ENCODE measurements around the gene CCDC171.
A peak's percentile ranks its signal among the peaks of the same experiment; 100 is the strongest.
"Not testable (repeated sequence)": the region's sequence is repeated elsewhere in the genome, so short reads cannot be mapped to it uniquely, and the experiment has no call there.

The CCDC171 gene

GRCh38 chr9:15524845-15525455 lies 27.9 kb upstream of the CCDC171 start:
- H3K79me2 ChIP-seq (ENCODE audit: control insufficient read depth, insufficient read depth, low read length, unreplicated experiment), result no peaks in the 10 kb centered on the region
- H3K27me3 ChIP-seq (ENCODE audit: insufficient read depth, low read length), result no peaks in the 10 kb centered on the region
- H3K4me1 ChIP-seq (ENCODE audit: control insufficient read depth, insufficient read depth, low read length, unreplicated experiment), result no peaks in the 10 kb centered on the region
- H3K36me3 ChIP-seq (ENCODE audit: insufficient read depth, low read length), result no peaks in the 10 kb centered on the region
- no peak overlapping the region for H2AFZ ChIP-seq (ENCODE audit: low read length, unreplicated experiment)
- no peak overlapping the region for H3K4me3 ChIP-seq (ENCODE audit: low read depth, low read length)
- no peak overlapping the region for H3K27ac ChIP-seq (ENCODE audit: low read depth, low read length)

GRCh38 chr9:15525958-15526357 lies 26.9 kb upstream of the CCDC171 start:
- Histone ChIP-seq H3K4me1 (ENCODE audit: control insufficient read depth, insufficient read depth, low read length, unreplicated experiment) (no peaks in the 10 kb centered on the region), H3K4me3 (ENCODE audit: low read depth, low read length) (no peak overlapping the region), H2AFZ (ENCODE audit: low read length, unreplicated experiment) (no peak overlapping the region), H3K27me3 (ENCODE audit: insufficient read depth, low read length) (no peaks in the 10 kb centered on the region), H3K27ac (ENCODE audit: low read depth, low read length) (no peak overlapping the region), H3K79me2 (ENCODE audit: control insufficient read depth, insufficient read depth, low read length, unreplicated experiment) (no peaks in the 10 kb centered on the region), H3K36me3 (ENCODE audit: insufficient read depth, low read length) (no peaks in the 10 kb centered on the region)

GRCh38 chr9:15527035-15527434 lies 25.8 kb upstream of the CCDC171 start:
- not testable (repeated sequence) for H3K27ac ChIP-seq (ENCODE audit: low read depth, low read length); H3K4me3 ChIP-seq (ENCODE audit: low read depth, low read length); H2AFZ ChIP-seq (ENCODE audit: low read length, unreplicated experiment); H3K79me2 ChIP-seq (ENCODE audit: control insufficient read depth, insufficient read depth, low read length, unreplicated experiment); H3K27me3 ChIP-seq (ENCODE audit: insufficient read depth, low read length); H3K36me3 ChIP-seq (ENCODE audit: insufficient read depth, low read length); H3K4me1 ChIP-seq (ENCODE audit: control insufficient read depth, insufficient read depth, low read length, unreplicated experiment)

- Histone ChIP-seq H3K79me2 (ENCODE audit: control insufficient read depth, insufficient read depth, low read length, unreplicated experiment) (no peaks in the 10 kb centered on the region), H3K27ac (ENCODE audit: low read depth, low read length) (no peak overlapping the region), H3K27me3 (ENCODE audit: insufficient read depth, low read length) (no peaks in the 10 kb centered on the region), H3K4me3 (ENCODE audit: low read depth, low read length) (no peak overlapping the region), H3K4me1 (ENCODE audit: control insufficient read depth, insufficient read depth, low read length, unreplicated experiment) (no peaks in the 10 kb centered on the region), H3K36me3 (ENCODE audit: insufficient read depth, low read length) (no peaks in the 10 kb centered on the region), H2AFZ (ENCODE audit: low read length, unreplicated experiment) (no peak overlapping the region)
Observed at GRCh38 chr9:15529566-15530324, 23.1 kb upstream of the CCDC171 start.

GRCh38 chr9:15531380-15531779 lies 21.5 kb upstream of the CCDC171 start:
- H3K27me3 ChIP-seq (ENCODE audit: insufficient read depth, low read length), result no peaks in the 10 kb centered on the region

GRCh38 chr9:15541872-15542271 lies 11.0 kb upstream of the CCDC171 start:
- H3K27me3 ChIP-seq (ENCODE audit: insufficient read depth, low read length), result no peaks in the 10 kb centered on the region
- H3K4me1 ChIP-seq (ENCODE audit: control insufficient read depth, insufficient read depth, low read length, unreplicated experiment), result no peaks in the 10 kb centered on the region
- H3K4me3 ChIP-seq (ENCODE audit: low read depth, low read length), result no peak overlapping the region
- H3K79me2 ChIP-seq (ENCODE audit: control insufficient read depth, insufficient read depth, low read length, unreplicated experiment), result no peaks in the 10 kb centered on the region
- H3K36me3 ChIP-seq (ENCODE audit: insufficient read depth, low read length), result no peaks in the 10 kb centered on the region
- H2AFZ ChIP-seq (ENCODE audit: low read length, unreplicated experiment), result peak overlapping the region; percentile 25
- no peak overlapping the region for H3K27ac ChIP-seq (ENCODE audit: low read depth, low read length)

More at GRCh38 chr9:15531380-15531779, 21.5 kb upstream of the CCDC171 start:
- H2AFZ ChIP-seq (ENCODE audit: low read length, unreplicated experiment), result no peak overlapping the region
- H3K4me3 ChIP-seq (ENCODE audit: low read depth, low read length), result no peak overlapping the region
- no peak overlapping the region for H3K27ac ChIP-seq (ENCODE audit: low read depth, low read length)
- no peaks in the 10 kb centered on the region for H3K79me2 ChIP-seq (ENCODE audit: control insufficient read depth, insufficient read depth, low read length, unreplicated experiment)
- no peaks in the 10 kb centered on the region for H3K36me3 ChIP-seq (ENCODE audit: insufficient read depth, low read length)
- H3K4me1 ChIP-seq (ENCODE audit: control insufficient read depth, insufficient read depth, low read length, unreplicated experiment), result no peaks in the 10 kb centered on the region

GRCh38 chr9:15542624-15543023 lies 10.2 kb upstream of the CCDC171 start:
- H3K4me1 ChIP-seq (ENCODE audit: control insufficient read depth, insufficient read depth, low read length, unreplicated experiment), result no peaks in the 10 kb centered on the region
- no peaks in the 10 kb centered on the region for H3K36me3 ChIP-seq (ENCODE audit: insufficient read depth, low read length)
- H3K27ac ChIP-seq (ENCODE audit: low read depth, low read length), result no peak overlapping the region
- H2AFZ ChIP-seq (ENCODE audit: low read length, unreplicated experiment), result no peak overlapping the region
- H3K79me2 ChIP-seq (ENCODE audit: control insufficient read depth, insufficient read depth, low read length, unreplicated experiment), result no peaks in the 10 kb centered on the region
- H3K27me3 ChIP-seq (ENCODE audit: insufficient read depth, low read length), result no peaks in the 10 kb centered on the region
- H3K4me3 ChIP-seq (ENCODE audit: low read depth, low read length), result no peak overlapping the region

- H3K4me1 ChIP-seq (ENCODE audit: control insufficient read depth, insufficient read depth, low read length, unreplicated experiment), result no peaks in the 10 kb centered on the region
- H3K4me3 ChIP-seq (ENCODE audit: low read depth, low read length), result no peak overlapping the region
- no peaks in the 10 kb centered on the region for H3K79me2 ChIP-seq (ENCODE audit: control insufficient read depth, insufficient read depth, low read length, unreplicated experiment)
- H3K27me3 ChIP-seq (ENCODE audit: insufficient read depth, low read length), result no peaks in the 10 kb centered on the region
- H3K36me3 ChIP-seq (ENCODE audit: insufficient read depth, low read length), result no peaks in the 10 kb centered on the region
- H2AFZ ChIP-seq (ENCODE audit: low read length, unreplicated experiment), result no peak overlapping the region
- no peak overlapping the region for H3K27ac ChIP-seq (ENCODE audit: low read depth, low read length)
Observed at GRCh38 chr9:15543047-15543813, 9.6 kb upstream of the CCDC171 start.

- no peak overlapping the region for H3K27ac ChIP-seq (ENCODE audit: low read depth, low read length)
- no peak overlapping the region for H3K4me3 ChIP-seq (ENCODE audit: low read depth, low read length)
- H2AFZ ChIP-seq (ENCODE audit: low read length, unreplicated experiment), result no peak overlapping the region
- H3K36me3 ChIP-seq (ENCODE audit: insufficient read depth, low read length), result no peaks in the 10 kb centered on the region
- H3K79me2 ChIP-seq (ENCODE audit: control insufficient read depth, insufficient read depth, low read length, unreplicated experiment), result no peaks in the 10 kb centered on the region
- no peaks in the 10 kb centered on the region for H3K27me3 ChIP-seq (ENCODE audit: insufficient read depth, low read length)
- H3K4me1 ChIP-seq (ENCODE audit: control insufficient read depth, insufficient read depth, low read length, unreplicated experiment), result no peaks in the 10 kb centered on the region
Observed at GRCh38 chr9:15549611-15550010, 3.2 kb upstream of the CCDC171 start.

GRCh38 chr9:15553528-15553898 lies 670 bp downstream of the CCDC171 start:
- Histone ChIP-seq H2AFZ (ENCODE audit: low read length, unreplicated experiment) (peak overlapping the region; percentile 84), H3K27me3 (ENCODE audit: insufficient read depth, low read length) (no peaks in the 10 kb centered on the region), H3K27ac (ENCODE audit: low read depth, low read length) (no peak overlapping the region), H3K4me3 (ENCODE audit: low read depth, low read length) (peak overlapping the region; percentile 81), H3K79me2 (ENCODE audit: control insufficient read depth, insufficient read depth, low read length, unreplicated experiment) (no peaks in the 10 kb centered on the region), H3K4me1 (ENCODE audit: control insufficient read depth, insufficient read depth, low read length, unreplicated experiment) (no peaks in the 10 kb centered on the region), H3K36me3 (ENCODE audit: insufficient read depth, low read length) (no peaks in the 10 kb centered on the region)

All from ACC112 (cell line).